GM06990 (cell line): ENCODE data around the gene RBP2.

Source experiments
- DNase-seq: peaks from one replicate; pipeline ENCODE4 v3.0.0-alpha.2; 2011; ENCODE audit not compliant: insufficient read length; ENCODE audit errors: extremely low read depth
- H3K27me3 ChIP-seq: replicated peaks from 2 replicates; pipeline ENCODE4 v1.6.0; 2011; ENCODE audit warnings: low read length; ENCODE audit not compliant: control insufficient read depth, insufficient read depth
- H3K36me3 ChIP-seq: 2 replicates; pipeline ENCODE4 v1.5.1; 2011; ENCODE audit warnings: low read length; ENCODE audit not compliant: control insufficient read depth, insufficient read depth
- H3K4me3 ChIP-seq: replicated peaks from 2 replicates; pipeline ENCODE4 v1.5.1; 2011; ENCODE audit warnings: low read depth, mild to moderate bottlenecking, control low read depth, low read length
- TF ChIP-seq, protein P1 (sequence below): IDR thresholded peaks from 2 replicates; pipeline ENCODE4 v1.5.1; 2011; ENCODE audit warnings: low read length, control low read depth, mild to moderate bottlenecking, inconsistent platforms; ENCODE audit not compliant: insufficient read depth, poor library complexity, severe bottlenecking

RBP2 gene

GRCh38 chr3:139470199-139470598 lies 6.1 kb downstream of the RBP2 start:
- no peak for DNase-seq
- H3K27me3 ChIP-seq: no peaks in the 10 kb centered on the region
- TF ChIP-seq, protein P1, sequence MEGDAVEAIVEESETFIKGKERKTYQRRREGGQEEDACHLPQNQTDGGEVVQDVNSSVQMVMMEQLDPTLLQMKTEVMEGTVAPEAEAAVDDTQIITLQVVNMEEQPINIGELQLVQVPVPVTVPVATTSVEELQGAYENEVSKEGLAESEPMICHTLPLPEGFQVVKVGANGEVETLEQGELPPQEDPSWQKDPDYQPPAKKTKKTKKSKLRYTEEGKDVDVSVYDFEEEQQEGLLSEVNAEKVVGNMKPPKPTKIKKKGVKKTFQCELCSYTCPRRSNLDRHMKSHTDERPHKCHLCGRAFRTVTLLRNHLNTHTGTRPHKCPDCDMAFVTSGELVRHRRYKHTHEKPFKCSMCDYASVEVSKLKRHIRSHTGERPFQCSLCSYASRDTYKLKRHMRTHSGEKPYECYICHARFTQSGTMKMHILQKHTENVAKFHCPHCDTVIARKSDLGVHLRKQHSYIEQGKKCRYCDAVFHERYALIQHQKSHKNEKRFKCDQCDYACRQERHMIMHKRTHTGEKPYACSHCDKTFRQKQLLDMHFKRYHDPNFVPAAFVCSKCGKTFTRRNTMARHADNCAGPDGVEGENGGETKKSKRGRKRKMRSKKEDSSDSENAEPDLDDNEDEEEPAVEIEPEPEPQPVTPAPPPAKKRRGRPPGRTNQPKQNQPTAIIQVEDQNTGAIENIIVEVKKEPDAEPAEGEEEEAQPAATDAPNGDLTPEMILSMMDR: no peak
- no peaks in the 10 kb centered on the region for H3K36me3 ChIP-seq
- H3K4me3 ChIP-seq: no peak overlapping the region

GRCh38 chr3:139468399-139468798 lies 7.9 kb downstream of the RBP2 start:
- no peak for DNase-seq
- TF ChIP-seq, protein P1: no peak

DNA sequence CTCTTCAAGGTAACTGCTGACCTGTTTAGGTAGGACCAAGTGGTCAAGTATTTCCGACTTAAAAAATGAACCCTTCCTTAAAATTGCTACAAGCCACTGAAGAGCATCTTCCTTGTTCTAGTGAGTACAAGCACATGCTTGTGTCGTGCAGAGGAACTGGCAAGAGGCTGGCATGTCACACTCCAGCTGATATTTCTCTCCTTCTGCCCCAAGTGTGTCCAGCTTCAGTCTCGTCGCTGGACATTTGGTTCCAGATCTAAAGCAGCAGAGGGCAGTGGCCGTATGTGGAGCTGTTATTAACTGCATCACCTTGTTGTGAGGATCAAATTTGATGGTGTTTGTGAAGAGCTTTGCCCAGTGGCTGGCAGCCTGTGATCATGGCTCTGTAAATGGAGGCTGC lies 10.0 kb downstream of the RBP2 start:
- Histone ChIP-seq H3K36me3 (no peaks in the 10 kb centered on the region), H3K4me3 (no peak overlapping the region), H3K27me3 (no peaks in the 10 kb centered on the region)
- no peak for DNase-seq
- TF ChIP-seq, protein P1: no peak

More at GRCh38 chr3:139468399-139468798, 7.9 kb downstream of the RBP2 start:
- no peak overlapping the region for H3K4me3 ChIP-seq
- H3K27me3 ChIP-seq: no peaks in the 10 kb centered on the region
- no peaks in the 10 kb centered on the region for H3K36me3 ChIP-seq

- TF ChIP-seq, protein P1: no peak
Measured at GRCh38 chr3:139465636-139466035, 10.7 kb downstream of the RBP2 start.

GRCh38 chr3:139463466-139463865 lies 12.8 kb downstream of the RBP2 start:
- H3K36me3 ChIP-seq: no peaks in the 10 kb centered on the region
- no peaks in the 10 kb centered on the region for H3K27me3 ChIP-seq
- DNase-seq: no peak
- no peak overlapping the region for H3K4me3 ChIP-seq
- TF ChIP-seq, protein P1: no peak

More at GRCh38 chr3:139465636-139466035, 10.7 kb downstream of the RBP2 start:
- no peak for DNase-seq
- no peaks in the 10 kb centered on the region for H3K36me3 ChIP-seq
- H3K27me3 ChIP-seq: no peaks in the 10 kb centered on the region
- H3K4me3 ChIP-seq: no peak overlapping the region

DNA sequence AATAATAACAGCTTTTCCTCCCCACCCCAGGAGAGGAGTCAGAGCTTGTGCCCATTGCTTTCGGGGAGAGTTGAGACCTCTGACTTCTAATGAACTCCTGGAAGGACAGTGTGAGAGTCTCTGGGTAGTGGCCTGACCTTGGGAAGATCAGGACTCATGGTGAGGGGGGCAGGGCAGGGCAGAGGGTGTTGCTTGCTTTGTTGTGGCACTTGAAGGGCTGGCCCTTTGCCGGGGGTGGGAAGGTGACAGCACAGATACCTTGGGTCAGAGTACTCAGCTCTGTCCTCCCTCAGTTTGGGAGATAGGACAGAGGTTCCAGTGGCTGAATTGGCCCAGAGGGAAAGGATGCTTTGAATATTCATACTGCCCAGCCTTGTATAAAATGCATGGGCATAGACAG lies 15.8 kb downstream of the RBP2 start:
- Histone ChIP-seq H3K27me3 (no peaks in the 10 kb centered on the region), H3K36me3 (no peaks in the 10 kb centered on the region), H3K4me3 (no peak overlapping the region)
- no peak for DNase-seq
- TF ChIP-seq, protein P1: no peak
